HepG2 (cell line): ENCODE data around the gene RYR2. TPM values are rescaled to one million over a fixed set of nuclear protein-coding genes. Genes with fewer than 3 reads are reported as not detected.

Source experiments
- ATAC-seq: fragments of 200-7000 bp; cut with Tn5 transposase; 3 replicates; pipeline ENCODE4 v1.9.1; 2020; ENCODE audit warnings: mild to moderate bottlenecking, moderate library complexity
- BruUV-seq: library from RNA; stranded (reverse); fragments of 400-500 nt; replicated peaks from 2 replicates; lab custom pipeline; 2021; lab: Mats Ljungman, UMichigan
- CTCF ChIA-PET: fragments of 300-600 bp; formaldehyde crosslinking; extraction: SDS; loops from one replicate; lab custom pipeline; 2021; ENCODE audit warnings: low total read pairs, inconsistent platforms, low intra/inter-chr PET ratio; lab: Yijun Ruan, JAX
- POLR2A ChIA-PET: fragments of 350-600 bp; sonication (Branson Sonifier 250); formaldehyde crosslinking; loops from one replicate; lab custom pipeline; 2020; ENCODE audit warnings: antibody characterized with exemption, inconsistent platforms; lab: Yijun Ruan, JAX
- DNase-seq: peaks from one replicate; pipeline ENCODE4 v3.0.0-alpha.2; 2015; ENCODE audit warnings: low spot score
- FAIRE-seq: peaks from 3 replicates; lab custom pipeline; 2011; peaks lifted over from hg19 to GRCh38; lab: Jason Lieb, UNC
- H2AFZ ChIP-seq: one replicate; pipeline ENCODE4 v1.6.1; 2011; ENCODE audit warnings: low read length, inconsistent platforms
- H3K27ac ChIP-seq: fragments of 300-600 bp; 3 replicates; pipeline ENCODE4 v1.8.0; 2011; ENCODE audit warnings: mixed run types, mild to moderate bottlenecking, mixed read lengths, low read length, inconsistent platforms; ENCODE audit not compliant: insufficient read depth; ENCODE audit errors: extremely low read length
- H3K27me3 ChIP-seq, 2 experiments: fragments of 200-600 bp in 1 of 2; 2 replicates in 1 of 2; 3 replicates in 1 of 2; pipeline versions ENCODE4 v1.6.0 to v1.8.0; 2011; ENCODE audit warnings: low read length in 2 of 2, mild to moderate bottlenecking in 2 of 2, moderate library complexity in 2 of 2, inconsistent platforms in 1 of 2; ENCODE audit not compliant: insufficient read depth in 2 of 2, control insufficient read depth in 1 of 2
- H3K36me3 ChIP-seq, 2 experiments: fragments of 200-600 bp in 1 of 2; replicated peaks in 1 of 2; 2 replicates in 1 of 2; 3 replicates in 1 of 2; pipeline versions ENCODE4 v1.5.1 to v1.8.0; 2011; ENCODE audit warnings: low read length in 2 of 2, inconsistent platforms in 1 of 2; ENCODE audit not compliant: insufficient read depth in 2 of 2, control insufficient read depth in 1 of 2
- H3K4me1 ChIP-seq: 2 replicates; pipeline ENCODE4 v1.5.1; 2012; ENCODE audit warnings: low read length, inconsistent platforms; ENCODE audit not compliant: insufficient read depth
- H3K4me2 ChIP-seq: 2 replicates; pipeline ENCODE4 v1.6.0; 2011; ENCODE audit warnings: low read depth, low read length, inconsistent platforms
- H3K4me3 ChIP-seq, 3 experiments: fragments of 200-600 bp in 1 of 3; sonication (generic), shearing (Covaris generic) in 1 of 3; replicated peaks in 1 of 3; 2 replicates each; pipeline ENCODE4 v1.5.1; 2011 to 2016; ENCODE audit warnings: low read length in 3 of 3, inconsistent platforms in 2 of 3, low read depth in 2 of 3, mild to moderate bottlenecking in 2 of 3, control low read depth in 1 of 3, mixed read lengths in 1 of 3; ENCODE audit not compliant: insufficient read depth in 1 of 3
- H3K79me2 ChIP-seq: one replicate; pipeline ENCODE4 v1.6.1; 2011; ENCODE audit warnings: low read length, inconsistent platforms; ENCODE audit not compliant: insufficient read depth
- H3K9ac ChIP-seq: 2 replicates; pipeline ENCODE4 v1.6.0; 2011; ENCODE audit warnings: mild to moderate bottlenecking, low read depth, low read length, inconsistent platforms; ENCODE audit not compliant: insufficient read depth
- H3K9me3 ChIP-seq: 2 replicates; pipeline ENCODE4 v1.5.1; 2012; ENCODE audit warnings: mild to moderate bottlenecking, low read length
- H4K20me1 ChIP-seq: 2 replicates; pipeline ENCODE4 v1.6.0; 2011; ENCODE audit warnings: inconsistent platforms, mild to moderate bottlenecking, low read length, moderate library complexity; ENCODE audit not compliant: insufficient read depth
- CERS6 ChIP-seq: sonication (generic); formaldehyde crosslinking; IDR thresholded peaks from 2 replicates; pipeline ENCODE4 v1.5.0; 2020; ENCODE audit warnings: missing genetic modification reagents
- ETS1 ChIP-seq: sonication (generic); formaldehyde crosslinking; IDR thresholded peaks from 2 replicates; pipeline ENCODE4 v1.4.0; 2020; ENCODE audit warnings: missing genetic modification reagents
- GPN1 ChIP-seq: sonication (generic); formaldehyde crosslinking; IDR thresholded peaks from 2 replicates; pipeline ENCODE4 v1.5.1; 2020; ENCODE audit warnings: missing genetic modification reagents, borderline replicate concordance
- HIC2 ChIP-seq: sonication (generic); formaldehyde crosslinking; IDR thresholded peaks from 2 replicates; pipeline ENCODE4 v1.9.0; 2022; ENCODE audit warnings: low read depth, missing genetic modification reagents
- HMGXB4 ChIP-seq, 2 experiments: sonication (generic) in 1 of 2; formaldehyde crosslinking in 1 of 2; IDR thresholded peaks; 2 replicates each; pipeline versions ENCODE4 v1.4.0 to v1.6.1; 2018 to 2020; ENCODE audit warnings: missing genetic modification reagents in 2 of 2, borderline replicate concordance in 1 of 2, low read depth in 1 of 2, mild to moderate bottlenecking in 1 of 2, missing biosample characterization in 1 of 2
- KLF11 ChIP-seq: IDR thresholded peaks from 2 replicates; pipeline ENCODE4 v1.6.1; 2016; ENCODE audit warnings: missing compliant biosample characterization
- SP1 ChIP-seq, 2 experiments: fragments of 450-650 bp in 1 of 2; sonication (generic) in 1 of 2; formaldehyde crosslinking in 1 of 2; IDR thresholded peaks; 2 replicates each; pipeline versions ENCODE4 v1.4.0 to v1.6.1; 2016 to 2020; ENCODE audit warnings: missing genetic modification reagents in 1 of 2
- ZBTB7A ChIP-seq: sonication (generic); formaldehyde crosslinking; IDR thresholded peaks from 2 replicates; pipeline ENCODE4 v1.8.0; 2022; ENCODE audit warnings: mild to moderate bottlenecking, missing genetic modification reagents
- ZNF337 ChIP-seq: sonication (generic); formaldehyde crosslinking; IDR thresholded peaks from 2 replicates; pipeline ENCODE4 v1.5.1; 2020; ENCODE audit warnings: missing genetic modification reagents, low read depth, mild to moderate bottlenecking, borderline replicate concordance
- ZNF468 ChIP-seq: sonication (generic); formaldehyde crosslinking; IDR thresholded peaks from 2 replicates; pipeline ENCODE4 v1.8.0; 2022; ENCODE audit warnings: mild to moderate bottlenecking, moderate library complexity, missing genetic modification reagents
- ZNF607 ChIP-seq: sonication (generic); formaldehyde crosslinking; IDR thresholded peaks from 2 replicates; pipeline ENCODE4 v1.5.1; 2020; ENCODE audit warnings: missing genetic modification reagents, mild to moderate bottlenecking, borderline replicate concordance
- ZNF629 ChIP-seq: sonication (generic); formaldehyde crosslinking; conservative IDR thresholded peaks from 2 replicates; pipeline ENCODE4 v1.5.0; 2020; ENCODE audit warnings: missing genetic modification reagents
- ZNF777 ChIP-seq: sonication (generic); formaldehyde crosslinking; IDR thresholded peaks from 2 replicates; pipeline ENCODE4 v1.4.0; 2020; ENCODE audit warnings: missing genetic modification reagents
- WGBS: methylation state at CpG from one replicate; pipeline ENCODE4 v1.1.6; 2017; ENCODE audit warnings: low lambda C conversion rate; 5-methylcytosine and 5-hydroxymethylcytosine counted together
- in situ Hi-C: cut with HindIII; loops from 2 replicates; pipeline ENCODE4 v1.10.0; 2017; ENCODE audit warnings: low pct_unique_long_range_greater_than_20kb; ENCODE audit not compliant: extremely low pct_ligation_motif_present
- intact Hi-C: fragments of 100-400 bp; cut with micrococcal nuclease; formaldehyde crosslinking; loops from one replicate; pipeline ENCODE4 v1.10.0; 2022; ENCODE audit not compliant: unreplicated experiment
- polyA plus RNA-seq, 8 experiments: library from polyadenylated mRNA; depleted of rRNA in 3 of 8; stranded (reverse) in 7 of 8; unstranded in 1 of 8; fragments of >200 nt; fragmentation: Illumina TruSeq in 4 of 8; extraction: Trizol in 4 of 8; gene quantifications; 2 replicates each; pipeline versions ENCODE4 v1.2.1 to v1.2.3, GENCODE V29; 2011 to 2016; ENCODE audit warnings: low read depth in 4 of 8, missing spikeins in 1 of 8, mixed read lengths in 1 of 8; ENCODE audit not compliant: insufficient read depth in 1 of 8
- total RNA-seq, 5 experiments: library from RNA; depleted of rRNA; stranded (reverse); fragments of >200 nt; fragmentation: Illumina TruSeq; extraction: Trizol; gene quantifications; 2 replicates each; pipeline ENCODE4 v1.2.3, GENCODE V29; 2016; ENCODE audit warnings: low read depth in 1 of 5

Gene RYR2
- total and polyA plus RNA-seq, 2 of the 13 experiments (the other 11 are each of a cell fraction or from before 2014, with no cell fraction given), result not detected

- ATAC-seq, result no peak
- Histone ChIP-seq H3K36me3 (no peaks in the 10 kb centered on the region), H3K4me3 (no peak overlapping the region), H3K4me1 (no peaks in the 10 kb centered on the region), H3K27me3 (no peaks in the 10 kb centered on the region), H3K9me3 (no peaks in the 10 kb centered on the region), H3K79me2 (no peaks in the 10 kb centered on the region), H3K4me2 (no peak overlapping the region), H4K20me1 (no peaks in the 10 kb centered on the region), H3K27ac (no peak overlapping the region), H2AFZ (no peak overlapping the region), H3K9ac (no peak overlapping the region)
- in situ Hi-C loops (no loop called here), intact Hi-C loops (no loop called here)
- ChIA-PET POLR2A (no interaction called here), CTCF (no interaction called here)
- no peak for FAIRE-seq
- no peak for DNase-seq
- 2% methylated on average over 3 of the region's 3 CpGs for WGBS
- TF ChIP-seq ZNF777 (CRISPR knock-in tag) (no peak), KLF11 (CRISPR knock-in tag) (no peak)
- no TSS peak for BruUV-seq
Measured at GRCh38 chr1:237788069-237788468, 746.1 kb downstream of the RYR2 start.

GRCh38 chr1:237789619-237790018, 747.6 kb downstream of the RYR2 start:
- intact Hi-C loops, result no loop called here
- no peaks in the 10 kb centered on the region for H3K79me2 ChIP-seq
- WGBS, result 3% methylated on average over 5 of the region's 5 CpGs
- H3K27me3 ChIP-seq, result no peaks in the 10 kb centered on the region
- H3K4me3 ChIP-seq, result no peak overlapping the region
- CTCF ChIA-PET, result no interaction called here
- H3K27ac ChIP-seq, result no peak overlapping the region
- no peak overlapping the region for H3K4me2 ChIP-seq
- POLR2A ChIA-PET, result no interaction called here
- H4K20me1 ChIP-seq, result no peaks in the 10 kb centered on the region
- no peaks in the 10 kb centered on the region for H3K9me3 ChIP-seq
- H3K9ac ChIP-seq, result no peak overlapping the region
- in situ Hi-C loops, result no loop called here
- BruUV-seq, result no TSS peak
- no peak for FAIRE-seq
- ATAC-seq, result no peak
- no peak for DNase-seq
- H3K4me1 ChIP-seq, result no peaks in the 10 kb centered on the region
- H2AFZ ChIP-seq, result no peak overlapping the region
- H3K36me3 ChIP-seq, result no peaks in the 10 kb centered on the region
- TF ChIP-seq HIC2 (CRISPR knock-in tag), result no peak
- no peak for TF ChIP-seq GPN1 (CRISPR knock-in tag)
- no peak for TF ChIP-seq ZBTB7A (CRISPR knock-in tag)
- TF ChIP-seq CERS6 (CRISPR knock-in tag), result no peak
- TF ChIP-seq ZNF607 (CRISPR knock-in tag), result no peak
- TF ChIP-seq ZNF337, result no peak
- TF ChIP-seq SP1 (IDR thresholded peaks at IDR 0.05), result no peak
- no peak for TF ChIP-seq SP1 (CRISPR knock-in tag; IDR thresholded peaks at IDR 0.05)
- no peak for TF ChIP-seq ZNF468 (CRISPR knock-in tag)
- TF ChIP-seq ZNF629 (CRISPR knock-in tag), result no peak
- no peak for TF ChIP-seq ETS1 (CRISPR knock-in tag)
- no peak for TF ChIP-seq HMGXB4 (CRISPR knock-in tag; IDR thresholded peaks at IDR 0.05; ENCODE audit: borderline replicate concordance in 1 of 2, low read depth in 1 of 2)
